ENCODE data around the gene MTERF4.

- TF ChIP-seq EZH2 (IDR thresholded peaks at IDR 0.05): no peak
- TF ChIP-seq, protein P1, sequence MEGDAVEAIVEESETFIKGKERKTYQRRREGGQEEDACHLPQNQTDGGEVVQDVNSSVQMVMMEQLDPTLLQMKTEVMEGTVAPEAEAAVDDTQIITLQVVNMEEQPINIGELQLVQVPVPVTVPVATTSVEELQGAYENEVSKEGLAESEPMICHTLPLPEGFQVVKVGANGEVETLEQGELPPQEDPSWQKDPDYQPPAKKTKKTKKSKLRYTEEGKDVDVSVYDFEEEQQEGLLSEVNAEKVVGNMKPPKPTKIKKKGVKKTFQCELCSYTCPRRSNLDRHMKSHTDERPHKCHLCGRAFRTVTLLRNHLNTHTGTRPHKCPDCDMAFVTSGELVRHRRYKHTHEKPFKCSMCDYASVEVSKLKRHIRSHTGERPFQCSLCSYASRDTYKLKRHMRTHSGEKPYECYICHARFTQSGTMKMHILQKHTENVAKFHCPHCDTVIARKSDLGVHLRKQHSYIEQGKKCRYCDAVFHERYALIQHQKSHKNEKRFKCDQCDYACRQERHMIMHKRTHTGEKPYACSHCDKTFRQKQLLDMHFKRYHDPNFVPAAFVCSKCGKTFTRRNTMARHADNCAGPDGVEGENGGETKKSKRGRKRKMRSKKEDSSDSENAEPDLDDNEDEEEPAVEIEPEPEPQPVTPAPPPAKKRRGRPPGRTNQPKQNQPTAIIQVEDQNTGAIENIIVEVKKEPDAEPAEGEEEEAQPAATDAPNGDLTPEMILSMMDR (IDR thresholded peaks at IDR 0.05): no peak
These were observed 10.9 kb downstream of the MTERF4 start for GRCh38 chr2:241091201-241091600.

All from neural progenitor cell (in vitro differentiated cells).